Testis (tissue), 3 donors: ENCODE results near the gene SF3B3. TPM values are rescaled to one million over a fixed set of nuclear protein-coding genes. Genes with fewer than 3 reads are reported as not detected.
"Not testable (repeated sequence)": the region's sequence is repeated elsewhere in the genome, so short reads cannot be mapped to it uniquely, and the experiment has no call there.

Source experiments
- DNase-seq: peaks from one replicate; pipeline ENCODE4 v3.0.0-alpha.2; 2019
- H3K27ac ChIP-seq, 2 donors: fragments of 200-600 bp; sonication (generic); one replicate each; pipeline ENCODE4 v1.5.1; 2019
- H3K27me3 ChIP-seq: fragments of 200-600 bp; sonication (generic); one replicate; pipeline ENCODE4 v1.5.1; 2019
- H3K36me3 ChIP-seq: fragments of 200-600 bp; sonication (generic); one replicate; pipeline ENCODE4 v1.5.1; 2017; ENCODE audit warnings: low read depth; ENCODE audit errors: missing control alignments
- H3K4me1 ChIP-seq: fragments of 200-600 bp; sonication (generic); one replicate; pipeline ENCODE4 v1.5.1; 2019
- H3K4me3 ChIP-seq, 2 donors: fragments of 200-600 bp; sonication (generic); one replicate each; pipeline ENCODE4 v1.5.1; 2017 to 2019
- H3K9me3 ChIP-seq: fragments of 200-600 bp; sonication (generic); one replicate; pipeline ENCODE4 v1.5.1; 2017
- POLR2A ChIP-seq: fragments of 450-650 bp; IDR thresholded peaks from one replicate; pipeline ENCODE4 v1.6.1; 2017; ENCODE audit warnings: antibody characterized with exemption, mild to moderate bottlenecking, moderate library complexity
- WGBS, 2 donors: methylation state at CpG; one replicate each; pipeline ENCODE4 v1.1.5; 2018; 5-methylcytosine and 5-hydroxymethylcytosine counted together
- intact Hi-C: fragments of 100-400 bp; cut with DNase I; formaldehyde crosslinking; loops from one replicate; pipeline ENCODE4 v1.15.1; 2023; ENCODE audit warnings: low total_unique reads
- polyA plus RNA-seq: library from polyadenylated mRNA; stranded (reverse); fragments of 350-450 nt; fragmentation: Illumina TruSeq; extraction: RNeasy Lipid Tissue Mini Kit (QIAGEN cat#74804); gene quantifications from one replicate; pipeline ENCODE4 v1.2.3, GENCODE V29; 2014; ENCODE audit warnings: low read depth, low replicate concordance; ENCODE audit not compliant: insufficient read depth
- small RNA-seq, 2 donors: library from RNA; depleted of rRNA; stranded (forward); fragments of <200 nt; gene quantifications; one replicate each; pipeline ENCODE3, GENCODE V24; 2016
- total RNA-seq, 2 donors: library from RNA; depleted of rRNA; stranded (reverse); fragments of >200 nt; gene quantifications; one replicate each; pipeline ENCODE4 v1.2.3, GENCODE V29; 2016
- TF ChIP-seq, protein P1 (sequence below), 3 experiments: fragments of 450-650 bp in 2 of 3; fragments of 200-600 bp in 1 of 3; sonication (generic) in 1 of 3; IDR thresholded peaks; one replicate each; pipeline ENCODE4 v1.5.1; 2016 to 2019; ENCODE audit warnings: antibody characterized with exemption in 3 of 3, mild to moderate bottlenecking in 2 of 3, moderate library complexity in 1 of 3

Gene SF3B3
- total and polyA plus RNA-seq, 3 donors from 2014 or later, result 134 to 181 (median 143) TPM

GRCh38 chr16:70614208-70614951, 90.8 kb downstream of the SF3B3 start:
- no peaks in the 10 kb centered on the region for H3K9me3 ChIP-seq
- 67 to 87% methylated on average over 5 of the region's 5 CpGs for WGBS, 2 donors
- H3K27ac ChIP-seq, result no peak overlapping the region
- H3K27me3 ChIP-seq, result no peaks in the 10 kb centered on the region
- no peak for DNase-seq
- no peaks in the 10 kb centered on the region for H3K36me3 ChIP-seq
- H3K4me1 ChIP-seq, result no peaks in the 10 kb centered on the region
- intact Hi-C loops, result no loop called here
- no peak overlapping the region for H3K4me3 ChIP-seq
- TF ChIP-seq POLR2A, result no peak
- TF ChIP-seq, protein P1, sequence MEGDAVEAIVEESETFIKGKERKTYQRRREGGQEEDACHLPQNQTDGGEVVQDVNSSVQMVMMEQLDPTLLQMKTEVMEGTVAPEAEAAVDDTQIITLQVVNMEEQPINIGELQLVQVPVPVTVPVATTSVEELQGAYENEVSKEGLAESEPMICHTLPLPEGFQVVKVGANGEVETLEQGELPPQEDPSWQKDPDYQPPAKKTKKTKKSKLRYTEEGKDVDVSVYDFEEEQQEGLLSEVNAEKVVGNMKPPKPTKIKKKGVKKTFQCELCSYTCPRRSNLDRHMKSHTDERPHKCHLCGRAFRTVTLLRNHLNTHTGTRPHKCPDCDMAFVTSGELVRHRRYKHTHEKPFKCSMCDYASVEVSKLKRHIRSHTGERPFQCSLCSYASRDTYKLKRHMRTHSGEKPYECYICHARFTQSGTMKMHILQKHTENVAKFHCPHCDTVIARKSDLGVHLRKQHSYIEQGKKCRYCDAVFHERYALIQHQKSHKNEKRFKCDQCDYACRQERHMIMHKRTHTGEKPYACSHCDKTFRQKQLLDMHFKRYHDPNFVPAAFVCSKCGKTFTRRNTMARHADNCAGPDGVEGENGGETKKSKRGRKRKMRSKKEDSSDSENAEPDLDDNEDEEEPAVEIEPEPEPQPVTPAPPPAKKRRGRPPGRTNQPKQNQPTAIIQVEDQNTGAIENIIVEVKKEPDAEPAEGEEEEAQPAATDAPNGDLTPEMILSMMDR (IDR thresholded peaks at IDR 0.05), result no peak

- no peak for TF ChIP-seq POLR2A
- TF ChIP-seq, protein P1 (IDR thresholded peaks at IDR 0.05), result no peak
- H3K27ac ChIP-seq, result no peak overlapping the region
- 91 to 92% methylated on average over 5 of the region's 5 CpGs for WGBS, 2 donors
- H3K4me1 ChIP-seq, result no peaks in the 10 kb centered on the region
- H3K4me3 ChIP-seq, result no peak overlapping the region
- intact Hi-C loops, result no loop called here
- no peaks in the 10 kb centered on the region for H3K36me3 ChIP-seq
- no peaks in the 10 kb centered on the region for H3K9me3 ChIP-seq
- DNase-seq, result no peak
- no peaks in the 10 kb centered on the region for H3K27me3 ChIP-seq
Measured at GRCh38 chr16:70615945-70616344, 92.3 kb downstream of the SF3B3 start.

DNA sequence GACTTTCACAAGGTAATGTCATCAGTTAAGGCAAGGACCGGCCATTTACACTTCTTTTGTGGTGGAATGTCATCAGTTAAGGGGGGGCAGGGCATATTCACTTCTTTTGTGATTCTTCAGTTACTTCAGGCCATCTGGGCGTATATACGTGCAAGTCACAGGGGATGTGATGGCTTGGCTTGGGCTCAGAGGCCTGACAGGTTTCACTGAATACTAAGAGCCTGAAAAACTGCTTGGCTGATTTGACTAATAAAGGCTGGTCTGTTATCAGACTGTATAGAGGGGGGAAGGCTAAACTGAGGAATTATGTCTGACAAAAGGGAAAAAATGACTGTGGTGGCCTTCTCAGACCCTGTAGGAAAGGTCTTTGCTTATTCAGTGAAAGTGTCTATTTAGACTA, 98.2 kb downstream of the SF3B3 start:
- DNase-seq, H3K27ac ChIP-seq, H3K9me3 ChIP-seq, intact Hi-C loops, H3K4me3 ChIP-seq, H3K27me3 ChIP-seq, H3K36me3 ChIP-seq, H3K4me1 ChIP-seq: not testable (repeated sequence)
- WGBS, 2 donors, result 88 to 100% methylated on average over 2 to 3 of the region's 3 CpGs

Small RNAs within 50 kb of the gene (small RNA-seq; reads per million reads assigned to genes)
- 452 to 547 reads per million in 2 donors for gene SNORD111
- 150 to 161 reads per million in 2 donors for gene SNORD111B

Other genes with a start within 250 kb of the SF3B3 start
- 10 to 100 TPM; 68.7 to 68.9 TPM for gene AARS1, start 234.3 kb upstream of the SF3B3 start, total RNA-seq
- 56.8 TPM for gene AARS1, start 234.3 kb upstream of the SF3B3 start, polyA plus RNA-seq
- 10 to 100 TPM; 59.5 to 80.2 TPM for gene DDX19B, start 224.6 kb upstream of the SF3B3 start, total RNA-seq
- 123 TPM for gene DDX19B, start 224.6 kb upstream of the SF3B3 start, polyA plus RNA-seq
- 10 to 100 TPM; 41.3 to 43.5 TPM for gene DDX19A, start 176.9 kb upstream of the SF3B3 start, total RNA-seq
- gene DDX19A, start 176.9 kb upstream of the SF3B3 start, polyA plus RNA-seq, result 26.5 TPM
- gene ST3GAL2, start 84.7 kb upstream of the SF3B3 start, total RNA-seq, result 10 to 100 TPM; 32.5 to 46.2 TPM
- gene ST3GAL2, start 84.7 kb upstream of the SF3B3 start, polyA plus RNA-seq, result 20.2 TPM
- 10 to 100 TPM; 26.4 to 36.3 TPM for gene FCSK, start 69.2 kb upstream of the SF3B3 start, total RNA-seq
- 12.4 TPM for gene FCSK, start 69.2 kb upstream of the SF3B3 start, polyA plus RNA-seq
- gene COG4, start 262 bp upstream of the SF3B3 start, total RNA-seq, result 10 to 100 TPM; 85.2 to 85.9 TPM
- gene COG4, start 262 bp upstream of the SF3B3 start, polyA plus RNA-seq, result 65.9 TPM
- gene IL34, start 122.7 kb downstream of the SF3B3 start, total RNA-seq, result 10 to 100 TPM in 1 of 2 donors, 1 to 10 TPM in 1; 5.4 to 11.9 TPM
- 7.9 TPM for gene IL34, start 122.7 kb downstream of the SF3B3 start, polyA plus RNA-seq
- gene MTSS2, start 162.2 kb downstream of the SF3B3 start, total RNA-seq, result 10 to 100 TPM; 25.6 to 28.7 TPM
- gene MTSS2, start 162.2 kb downstream of the SF3B3 start, polyA plus RNA-seq, result 24.6 TPM